DOHH2 (cell line): ENCODE measurements around the gene SFXN5.

Experiments used
- EZH2phosphoT487 ChIP-seq: fragments of 200-600 bp; sonication (generic); IDR thresholded peaks from 2 replicates; pipeline ENCODE4 v1.6.1; 2017; ENCODE audit warnings: borderline replicate concordance, mild to moderate bottlenecking, antibody characterized with exemption, low read length, moderate library complexity, mixed read lengths
- TF ChIP-seq, protein P1 (sequence below): fragments of 200-600 bp; sonication (generic); IDR thresholded peaks from one replicate; pipeline ENCODE4 v1.5.1; 2014; ENCODE audit warnings: antibody characterized with exemption, mild to moderate bottlenecking, low read depth, low read length; ENCODE audit not compliant: poor library complexity, severe bottlenecking

DNA sequence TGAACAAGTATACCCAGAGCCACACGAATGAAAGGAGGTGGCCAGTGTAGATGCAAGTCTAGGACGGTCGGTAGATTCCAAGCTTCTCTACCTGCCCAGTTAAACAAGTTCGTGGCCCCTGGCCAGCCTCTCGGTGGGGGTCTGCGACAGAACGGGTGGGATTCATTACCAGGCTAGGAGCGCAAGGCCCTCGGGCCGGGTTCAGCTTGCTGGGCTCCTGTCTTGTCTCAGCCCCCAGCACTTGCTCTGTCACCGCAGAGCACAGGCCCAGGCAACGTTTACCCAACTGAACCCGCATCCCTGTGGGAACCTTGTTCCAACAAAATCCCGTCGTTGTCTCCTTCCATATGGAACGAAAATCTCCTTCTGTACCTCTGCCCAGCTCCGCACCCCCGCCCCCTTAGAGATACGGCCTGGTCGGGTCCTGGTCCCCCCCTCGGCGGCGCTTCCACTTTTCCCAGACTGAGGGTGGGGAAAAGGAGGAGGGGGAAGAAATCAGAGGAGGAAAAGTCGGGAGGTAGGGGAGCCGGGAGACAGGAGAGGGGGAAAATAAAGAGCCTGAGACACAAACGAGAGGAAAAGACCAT is 156.1 kb downstream of the SFXN5 start:
- TF ChIP-seq, protein P1, sequence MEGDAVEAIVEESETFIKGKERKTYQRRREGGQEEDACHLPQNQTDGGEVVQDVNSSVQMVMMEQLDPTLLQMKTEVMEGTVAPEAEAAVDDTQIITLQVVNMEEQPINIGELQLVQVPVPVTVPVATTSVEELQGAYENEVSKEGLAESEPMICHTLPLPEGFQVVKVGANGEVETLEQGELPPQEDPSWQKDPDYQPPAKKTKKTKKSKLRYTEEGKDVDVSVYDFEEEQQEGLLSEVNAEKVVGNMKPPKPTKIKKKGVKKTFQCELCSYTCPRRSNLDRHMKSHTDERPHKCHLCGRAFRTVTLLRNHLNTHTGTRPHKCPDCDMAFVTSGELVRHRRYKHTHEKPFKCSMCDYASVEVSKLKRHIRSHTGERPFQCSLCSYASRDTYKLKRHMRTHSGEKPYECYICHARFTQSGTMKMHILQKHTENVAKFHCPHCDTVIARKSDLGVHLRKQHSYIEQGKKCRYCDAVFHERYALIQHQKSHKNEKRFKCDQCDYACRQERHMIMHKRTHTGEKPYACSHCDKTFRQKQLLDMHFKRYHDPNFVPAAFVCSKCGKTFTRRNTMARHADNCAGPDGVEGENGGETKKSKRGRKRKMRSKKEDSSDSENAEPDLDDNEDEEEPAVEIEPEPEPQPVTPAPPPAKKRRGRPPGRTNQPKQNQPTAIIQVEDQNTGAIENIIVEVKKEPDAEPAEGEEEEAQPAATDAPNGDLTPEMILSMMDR = no peak
- peak; percentile 74 for TF ChIP-seq EZH2phosphoT487
